Osteoblast (primary cell): Measurements from ENCODE around the gene FOXJ1. TPM values are rescaled to one million over a fixed set of nuclear protein-coding genes. Genes with fewer than 3 reads are reported as not detected.

ENCODE experiments used
- DNase-seq: peaks from one replicate; pipeline ENCODE4 v3.0.0; 2011; ENCODE audit warnings: low spot score, mixed read lengths; ENCODE audit not compliant: insufficient read length; ENCODE audit errors: missing footprints
- H2AFZ ChIP-seq: 2 replicates; pipeline ENCODE4 v1.6.0; 2011; ENCODE audit warnings: mild to moderate bottlenecking, low read length
- H3K27ac ChIP-seq: 2 replicates; pipeline ENCODE4 v1.5.1; 2011; ENCODE audit warnings: mild to moderate bottlenecking, low read depth, low read length, moderate library complexity
- H3K27me3 ChIP-seq: 2 replicates; pipeline ENCODE4 v1.6.0; 2012; ENCODE audit warnings: mild to moderate bottlenecking, control low read depth, inconsistent platforms, low read length, moderate library complexity; ENCODE audit not compliant: insufficient read depth
- H3K36me3 ChIP-seq: 2 replicates; pipeline ENCODE4 v1.5.1; 2011; ENCODE audit warnings: mild to moderate bottlenecking, low read length, control low read depth, moderate library complexity; ENCODE audit not compliant: insufficient read depth
- H3K4me1 ChIP-seq: 2 replicates; pipeline ENCODE4 v1.5.1; 2011; ENCODE audit warnings: mild to moderate bottlenecking, low read length, control low read depth, moderate library complexity; ENCODE audit not compliant: insufficient read depth
- H3K4me2 ChIP-seq: 2 replicates; pipeline ENCODE4 v1.6.0; 2011; ENCODE audit warnings: mild to moderate bottlenecking, low read length; ENCODE audit not compliant: insufficient read depth
- H3K4me3 ChIP-seq: fragments of 200-600 bp; sonication (generic); 3 replicates; pipeline ENCODE4 v1.5.1; 2012; ENCODE audit warnings: mild to moderate bottlenecking, low read length, inconsistent platforms; ENCODE audit not compliant: insufficient read depth
- H3K79me2 ChIP-seq: 2 replicates; pipeline ENCODE4 v1.6.0; 2012; ENCODE audit warnings: mild to moderate bottlenecking, low read length, control low read depth, inconsistent platforms; ENCODE audit not compliant: insufficient read depth
- H3K9me3 ChIP-seq: 2 replicates; pipeline ENCODE4 v1.5.1; 2011; ENCODE audit warnings: low read depth, low read length, control low read depth
- H4K20me1 ChIP-seq: 2 replicates; pipeline ENCODE4 v1.6.0; 2012; ENCODE audit warnings: mild to moderate bottlenecking, low read length, control low read depth; ENCODE audit not compliant: insufficient read depth
- CTCF ChIP-seq: IDR thresholded peaks from 2 replicates; pipeline ENCODE4 v1.5.1; 2011; ENCODE audit warnings: mild to moderate bottlenecking, low read depth, low read length, moderate library complexity; ENCODE audit errors: extremely low read depth
- total RNA-seq: library from RNA; depleted of rRNA; stranded (reverse); fragments of >200 nt; gene quantifications from 2 replicates; pipeline ENCODE4 v1.2.3, GENCODE V29; 2012

The FOXJ1 gene
- total RNA-seq, 1 donor: not detected

GRCh38 chr17:76156662-76156991 is 15.6 kb upstream of the FOXJ1 start:
- Histone ChIP-seq H3K4me2 (no peak overlapping the region), H3K4me1 (no peaks in the 10 kb centered on the region), H3K4me3 (no peak overlapping the region), H3K27me3 (peaks cover 31% of the 10 kb centered on the region), H4K20me1 (no peaks in the 10 kb centered on the region), H3K27ac (no peak overlapping the region), H3K36me3 (no peaks in the 10 kb centered on the region), H2AFZ (no peak overlapping the region), H3K9me3 (no peaks in the 10 kb centered on the region), H3K79me2 (no peaks in the 10 kb centered on the region)
- DNase-seq: no peak
- no peak for TF ChIP-seq CTCF

GRCh38 chr17:76155988-76156661 is 15.1 kb upstream of the FOXJ1 start:
- Histone ChIP-seq H3K9me3 (no peaks in the 10 kb centered on the region), H4K20me1 (no peaks in the 10 kb centered on the region), H3K36me3 (no peaks in the 10 kb centered on the region), H3K4me3 (no peak overlapping the region), H3K27me3 (peaks cover 31% of the 10 kb centered on the region), H3K4me1 (no peaks in the 10 kb centered on the region), H3K4me2 (no peak overlapping the region), H3K79me2 (no peaks in the 10 kb centered on the region), H3K27ac (no peak overlapping the region), H2AFZ (no peak overlapping the region)
- DNase-seq: no peak
- no peak for TF ChIP-seq CTCF

GRCh38 chr17:76154936-76155845 is 14.1 kb upstream of the FOXJ1 start:
- no peak for DNase-seq
- Histone ChIP-seq H3K4me2 (no peak overlapping the region), H3K36me3 (no peaks in the 10 kb centered on the region), H3K27me3 (peaks cover 31% of the 10 kb centered on the region), H3K27ac (no peak overlapping the region), H3K4me3 (no peak overlapping the region), H4K20me1 (no peaks in the 10 kb centered on the region), H3K79me2 (no peaks in the 10 kb centered on the region), H2AFZ (no peak overlapping the region), H3K9me3 (no peaks in the 10 kb centered on the region), H3K4me1 (no peaks in the 10 kb centered on the region)
- no peak for TF ChIP-seq CTCF

- no peak overlapping the region for H3K27ac ChIP-seq
- no peak for TF ChIP-seq CTCF
Observed at GRCh38 chr17:76154292-76154691, 13.2 kb upstream of the FOXJ1 start.

More at GRCh38 chr17:76154292-76154691, 13.2 kb upstream of the FOXJ1 start:
- Histone ChIP-seq H3K79me2 (no peaks in the 10 kb centered on the region), H3K4me3 (no peak overlapping the region), H3K27me3 (peaks cover 29% of the 10 kb centered on the region), H3K4me1 (no peaks in the 10 kb centered on the region), H3K4me2 (no peak overlapping the region), H3K36me3 (no peaks in the 10 kb centered on the region), H4K20me1 (no peaks in the 10 kb centered on the region), H3K9me3 (no peaks in the 10 kb centered on the region), H2AFZ (no peak overlapping the region)
- no peak for DNase-seq
